Caco-2 (cell line): ENCODE data around the gene SMKR1. TPM values are rescaled to one million over a fixed set of nuclear protein-coding genes. Genes with fewer than 3 reads are reported as not detected.
A peak's percentile ranks its signal among the peaks of the same experiment; 100 is the strongest.

Experiments
- Bru-seq: library from RNA; stranded (reverse); fragments of 400-500 nt; gene quantifications from one replicate; lab custom pipeline; 2021; lab: Mats Ljungman, UMichigan
- BruChase-seq, 2 experiments: library from RNA; stranded (reverse); fragments of 400-500 nt; gene quantifications; one replicate each; lab custom pipeline; 2021; lab: Mats Ljungman, UMichigan
- BruUV-seq: library from RNA; stranded (reverse); fragments of 400-500 nt; replicated peaks from 2 replicates; lab custom pipeline; 2021; lab: Mats Ljungman, UMichigan
- CTCF ChIA-PET: fragments of 300-600 bp; sonication (Branson Sonifier 250); formaldehyde crosslinking; loops from one replicate; lab custom pipeline; 2022; ENCODE audit warnings: antibody characterized with exemption; lab: Charles Lee
- POLR2A ChIA-PET: fragments of 300-600 bp; sonication (Branson Sonifier 250); formaldehyde crosslinking; loops from one replicate; lab custom pipeline; 2022; ENCODE audit warnings: antibody characterized with exemption; lab: Charles Lee
- DNase-seq, 2 experiments: peaks; one replicate each; pipeline versions ENCODE4 v3.0.0 to v3.0.0-alpha.2; 2020 to 2022
- H3K27me3 ChIP-seq: replicated peaks from 2 replicates; pipeline ENCODE4 v1.6.0; 2011; ENCODE audit warnings: low read length; ENCODE audit not compliant: control insufficient read depth, insufficient read depth
- H3K36me3 ChIP-seq: 2 replicates; pipeline ENCODE4 v1.5.1; 2011; ENCODE audit warnings: low read length; ENCODE audit not compliant: control insufficient read depth, insufficient read depth
- H3K4me1 ChIP-seq: fragments of 250-450 bp; sonication (Bioruptor Pico); 2 replicates; pipeline ENCODE4 v1.5.1; 2020; ENCODE audit warnings: mild to moderate bottlenecking
- H3K4me3 ChIP-seq: 2 replicates; pipeline ENCODE4 v1.5.1; 2011; ENCODE audit warnings: low read depth, mild to moderate bottlenecking, control low read depth, low read length
- H3K9me3 ChIP-seq: fragments of 250-450 bp; sonication (Bioruptor Pico); 2 replicates; pipeline ENCODE4 v1.5.1; 2020; ENCODE audit warnings: mild to moderate bottlenecking, moderate library complexity
- H3K27ac Mint-ChIP-seq: one replicate; pipeline ENCODE4 v1.8.0; 2022; ENCODE audit warnings: mixed read lengths; ENCODE audit not compliant: unreplicated experiment
- H3K27me3 Mint-ChIP-seq: one replicate; pipeline ENCODE4 v1.8.0; 2022; ENCODE audit warnings: mixed read lengths; ENCODE audit not compliant: insufficient read depth, unreplicated experiment
- H3K36me3 Mint-ChIP-seq: one replicate; pipeline ENCODE4 v1.8.0; 2022; ENCODE audit warnings: mild to moderate bottlenecking, mixed read lengths; ENCODE audit not compliant: insufficient read depth, unreplicated experiment
- H3K4me1 Mint-ChIP-seq: one replicate; pipeline ENCODE4 v1.8.0; 2022; ENCODE audit warnings: low read depth, mixed read lengths; ENCODE audit not compliant: unreplicated experiment
- H3K4me3 Mint-ChIP-seq: one replicate; pipeline ENCODE4 v1.8.0; 2022; ENCODE audit warnings: mild to moderate bottlenecking, moderate library complexity, mixed read lengths; ENCODE audit not compliant: unreplicated experiment
- H3K9me3 Mint-ChIP-seq: one replicate; pipeline ENCODE4 v1.8.0; 2022; ENCODE audit warnings: mixed read lengths; ENCODE audit not compliant: unreplicated experiment
- intact Hi-C: fragments of 100-400 bp; cut with micrococcal nuclease; formaldehyde crosslinking; loops from one replicate; pipeline ENCODE4 v1.10.0; 2022; ENCODE audit not compliant: unreplicated experiment
- long read RNA-seq: library from polyadenylated mRNA; stranded (forward); transcript quantifications from one replicate; pipeline ENCODE4 v2.0.0, GENCODE V29; 2022
- total RNA-seq: library from RNA; stranded (reverse); gene quantifications from 2 replicates; pipeline ENCODE4 v1.2.3, GENCODE V29; 2022
- TF ChIP-seq, protein P1 (sequence below), 2 experiments: fragments of 200-600 bp in 1 of 2; IDR thresholded peaks; 1 replicate in 1 of 2; 2 replicates in 1 of 2; pipeline versions ENCODE4 v1.5.1 to v1.8.0; 2011 to 2022; ENCODE audit warnings: antibody characterized with exemption in 1 of 2, control low read depth in 1 of 2, inconsistent platforms in 1 of 2, low read depth in 1 of 2, low read length in 1 of 2, mild to moderate bottlenecking in 1 of 2, moderate library complexity in 1 of 2; ENCODE audit not compliant: insufficient read depth in 1 of 2, severe bottlenecking in 1 of 2, unreplicated experiment in 1 of 2

SMKR1 gene
- not detected in 2 replicates for total RNA-seq
- percentile 11 among the genes with signal in this experiment for Bru-seq, nascent RNA
- BruChase-seq, experiment 1, labeled RNA remaining after a 2-hour chase, result percentile 9 among the genes with signal in this experiment
- BruChase-seq, experiment 2, labeled RNA remaining after a 6-hour chase, result percentile 17 among the genes with signal in this experiment
- long read RNA-seq, result 0 reads

DNA sequence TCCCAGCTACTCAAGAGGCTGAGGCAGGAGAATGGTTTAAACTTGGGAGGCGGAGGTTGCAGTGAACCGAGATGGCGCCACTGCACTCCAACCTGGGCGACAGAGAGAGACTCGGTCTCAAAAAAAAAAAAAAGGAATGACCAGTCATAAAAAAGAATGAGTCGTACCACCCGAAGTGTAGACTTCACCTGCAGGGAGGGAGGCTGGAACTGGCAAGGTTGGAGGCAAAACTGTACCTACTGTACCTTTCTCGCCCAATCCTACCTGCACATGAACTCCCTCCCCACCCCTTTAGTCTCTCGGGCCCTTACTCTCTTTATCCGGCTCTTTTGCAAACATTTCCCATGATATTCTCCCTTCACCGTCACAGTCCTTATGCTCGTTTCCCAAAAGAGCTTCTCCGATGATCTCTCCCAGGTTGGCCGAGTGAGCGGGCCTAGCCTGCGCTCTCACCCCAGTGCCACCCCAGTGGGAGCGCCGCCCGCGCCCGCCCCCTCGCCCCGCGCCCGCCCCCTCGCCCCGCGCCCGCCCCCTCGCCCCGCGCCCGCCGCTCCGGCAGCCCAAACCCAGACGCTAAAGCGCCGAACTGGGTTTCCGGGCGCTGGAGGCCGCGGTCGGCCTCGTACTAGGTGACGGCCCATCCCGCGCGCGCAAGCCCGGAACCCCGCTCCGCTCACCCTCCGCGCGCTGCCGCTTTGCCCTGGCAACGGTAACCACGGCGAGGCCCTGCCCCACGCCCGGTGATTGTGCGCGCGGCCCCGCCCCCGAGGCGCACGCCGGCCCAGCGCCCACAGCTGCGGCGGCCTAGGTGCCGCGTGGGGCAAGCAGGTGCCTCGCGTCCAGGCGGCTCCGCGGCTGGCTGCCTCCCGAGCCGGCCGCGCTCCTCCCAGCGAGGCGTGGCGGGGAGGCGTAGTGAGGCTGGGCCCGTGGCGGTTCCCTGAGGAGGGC lies at the start of gene SMKR1:
Gene SMKR1 (plus strand): TSS at position 772 of the 948 bp plus-strand sequence. CDS start 294 bp downstream, outside the sequence.
- Histone ChIP-seq H3K4me1 (peaks cover 5% of the 10 kb centered on the region), H3K27me3 (no peaks in the 10 kb centered on the region), H3K36me3 (no peaks in the 10 kb centered on the region), H3K9me3 (no peaks in the 10 kb centered on the region), H3K4me3 (peak within 1 kb of the TSS; percentile 62)
- H3K27ac Mint-ChIP-seq, result no peak within 1 kb of the TSS
- TF ChIP-seq, protein P1, sequence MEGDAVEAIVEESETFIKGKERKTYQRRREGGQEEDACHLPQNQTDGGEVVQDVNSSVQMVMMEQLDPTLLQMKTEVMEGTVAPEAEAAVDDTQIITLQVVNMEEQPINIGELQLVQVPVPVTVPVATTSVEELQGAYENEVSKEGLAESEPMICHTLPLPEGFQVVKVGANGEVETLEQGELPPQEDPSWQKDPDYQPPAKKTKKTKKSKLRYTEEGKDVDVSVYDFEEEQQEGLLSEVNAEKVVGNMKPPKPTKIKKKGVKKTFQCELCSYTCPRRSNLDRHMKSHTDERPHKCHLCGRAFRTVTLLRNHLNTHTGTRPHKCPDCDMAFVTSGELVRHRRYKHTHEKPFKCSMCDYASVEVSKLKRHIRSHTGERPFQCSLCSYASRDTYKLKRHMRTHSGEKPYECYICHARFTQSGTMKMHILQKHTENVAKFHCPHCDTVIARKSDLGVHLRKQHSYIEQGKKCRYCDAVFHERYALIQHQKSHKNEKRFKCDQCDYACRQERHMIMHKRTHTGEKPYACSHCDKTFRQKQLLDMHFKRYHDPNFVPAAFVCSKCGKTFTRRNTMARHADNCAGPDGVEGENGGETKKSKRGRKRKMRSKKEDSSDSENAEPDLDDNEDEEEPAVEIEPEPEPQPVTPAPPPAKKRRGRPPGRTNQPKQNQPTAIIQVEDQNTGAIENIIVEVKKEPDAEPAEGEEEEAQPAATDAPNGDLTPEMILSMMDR (IDR thresholded peaks at IDR 0.05; ENCODE audit: insufficient read depth in 1 of 2, low read depth in 1 of 2, low read length in 1 of 2, severe bottlenecking in 1 of 2, unreplicated experiment in 1 of 2), result no peak
- H3K36me3 Mint-ChIP-seq, result no peaks in the 10 kb centered on the region
- BruUV-seq, result no TSS peak
- peak; percentile 66 to 79 for DNase-seq
- CTCF ChIA-PET, result interaction anchor here (0.7 kb wide), 1 partner anchor 13 kb away, joined by 3 read pairs; no protein-coding TSS in a partner anchor
- H3K4me1 Mint-ChIP-seq, result peaks cover 10% of the 10 kb centered on the region
- peak within 1 kb of the TSS; percentile 66 for H3K4me3 Mint-ChIP-seq
- no peaks in the 10 kb centered on the region for H3K9me3 Mint-ChIP-seq
- peaks cover 5% of the 10 kb centered on the region for H3K27me3 Mint-ChIP-seq
- intact Hi-C loops, result loop anchor here (10.0 kb wide), 1 partner anchor 133 kb away; no protein-coding TSS in a partner anchor
- POLR2A ChIA-PET, result no interaction called here

DNA sequence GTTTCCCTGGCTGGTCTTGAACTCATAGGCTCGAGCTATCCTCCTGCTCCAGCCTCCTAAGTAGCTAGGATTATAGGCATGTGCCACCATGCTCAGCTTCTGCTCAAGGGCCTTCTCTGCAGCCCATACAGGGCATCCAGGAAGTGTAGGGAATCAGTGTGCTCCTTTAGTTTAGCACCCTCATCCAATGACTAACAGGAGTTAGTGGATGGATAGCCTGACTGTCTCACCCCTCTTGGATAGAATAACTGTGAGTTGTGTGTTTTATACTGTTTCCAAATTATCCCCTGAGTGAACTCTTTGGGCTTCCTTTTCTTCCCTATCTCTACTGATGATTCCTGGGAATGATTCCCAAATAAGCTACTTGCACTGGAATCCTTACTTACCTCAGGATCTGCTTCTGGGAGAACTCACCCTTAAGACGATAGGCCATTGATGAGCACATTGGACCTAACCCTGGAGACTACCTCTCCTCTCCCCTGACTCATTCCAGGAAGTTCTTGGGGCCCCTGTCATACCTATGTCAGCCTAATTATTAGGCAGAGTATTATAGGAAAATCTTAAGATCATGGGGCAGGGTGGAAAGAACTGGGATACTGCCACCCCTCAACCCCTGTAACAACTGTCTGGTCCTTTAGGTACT lies 49.6 kb upstream of the SMKR1 start:
- no peak overlapping the region for H3K27ac Mint-ChIP-seq
- H3K4me1 Mint-ChIP-seq, result no peaks in the 10 kb centered on the region
- DNase-seq, result no peak
- H3K9me3 ChIP-seq, result no peaks in the 10 kb centered on the region
- H3K36me3 Mint-ChIP-seq, result no peaks in the 10 kb centered on the region
- BruUV-seq, result no TSS peak
- TF ChIP-seq, protein P1 (IDR thresholded peaks at IDR 0.05; ENCODE audit: insufficient read depth in 1 of 2, low read depth in 1 of 2, low read length in 1 of 2, severe bottlenecking in 1 of 2, unreplicated experiment in 1 of 2), result no peak
- H3K4me3 ChIP-seq, result no peak overlapping the region
- no peak overlapping the region for H3K4me3 Mint-ChIP-seq
- no peaks in the 10 kb centered on the region for H3K27me3 ChIP-seq
- H3K4me1 ChIP-seq, result 0 out of 2 replicates have a peak, but pooled peaks cover 6% of the 10 kb centered on the region
- H3K27me3 Mint-ChIP-seq, result no peaks in the 10 kb centered on the region
- CTCF ChIA-PET, result no interaction called here
- H3K9me3 Mint-ChIP-seq, result no peaks in the 10 kb centered on the region
- intact Hi-C loops, result no loop called here
- no peaks in the 10 kb centered on the region for H3K36me3 ChIP-seq
- POLR2A ChIA-PET, result no interaction called here
